ENCODE results near the gene XIRP2. TPM values are rescaled to one million over a fixed set of nuclear protein-coding genes. Genes with fewer than 3 reads are reported as not detected.

Gene XIRP2
- total and polyA plus RNA-seq, 2 of the 13 experiments (the other 11 are each of a cell fraction or from before 2014, with no cell fraction given), result 0.04 to 0.05 TPM

GRCh38 chr2:167103028-167103756 is 214.9 kb downstream of the XIRP2 start (continued):
- TF ChIP-seq, protein P1, sequence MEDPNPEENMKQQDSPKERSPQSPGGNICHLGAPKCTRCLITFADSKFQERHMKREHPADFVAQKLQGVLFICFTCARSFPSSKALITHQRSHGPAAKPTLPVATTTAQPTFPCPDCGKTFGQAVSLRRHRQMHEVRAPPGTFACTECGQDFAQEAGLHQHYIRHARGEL (CRISPR knock-in tag; IDR thresholded peaks at IDR 0.05), result no peak
- no peak for TF ChIP-seq MTF2 (CRISPR knock-in tag; IDR thresholded peaks at IDR 0.05; ENCODE audit: borderline replicate concordance)
- no peak for TF ChIP-seq ZSCAN31 (CRISPR knock-in tag; IDR thresholded peaks at IDR 0.05; ENCODE audit: low read depth)
- TF ChIP-seq RXRA (CRISPR knock-in tag; IDR thresholded peaks at IDR 0.05), result no peak
- TF ChIP-seq ZNF296 (CRISPR knock-in tag; conservative IDR thresholded peaks at IDR 0.05), result no peak
- TF ChIP-seq, protein P2, sequence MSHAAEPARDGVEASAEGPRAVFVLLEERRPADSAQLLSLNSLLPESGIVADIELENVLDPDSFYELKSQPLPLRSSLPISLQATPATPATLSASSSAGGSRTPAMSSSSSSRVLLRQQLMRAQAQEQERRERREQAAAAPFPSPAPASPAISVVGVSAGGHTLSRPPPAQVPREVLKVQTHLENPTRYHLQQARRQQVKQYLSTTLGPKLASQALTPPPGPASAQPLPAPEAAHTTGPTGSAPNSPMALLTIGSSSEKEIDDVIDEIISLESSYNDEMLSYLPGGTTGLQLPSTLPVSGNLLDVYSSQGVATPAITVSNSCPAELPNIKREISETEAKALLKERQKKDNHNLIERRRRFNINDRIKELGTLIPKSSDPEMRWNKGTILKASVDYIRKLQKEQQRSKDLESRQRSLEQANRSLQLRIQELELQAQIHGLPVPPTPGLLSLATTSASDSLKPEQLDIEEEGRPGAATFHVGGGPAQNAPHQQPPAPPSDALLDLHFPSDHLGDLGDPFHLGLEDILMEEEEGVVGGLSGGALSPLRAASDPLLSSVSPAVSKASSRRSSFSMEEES (CRISPR knock-in tag; IDR thresholded peaks at IDR 0.05), result peak; percentile 58
- TF ChIP-seq, protein P3, sequence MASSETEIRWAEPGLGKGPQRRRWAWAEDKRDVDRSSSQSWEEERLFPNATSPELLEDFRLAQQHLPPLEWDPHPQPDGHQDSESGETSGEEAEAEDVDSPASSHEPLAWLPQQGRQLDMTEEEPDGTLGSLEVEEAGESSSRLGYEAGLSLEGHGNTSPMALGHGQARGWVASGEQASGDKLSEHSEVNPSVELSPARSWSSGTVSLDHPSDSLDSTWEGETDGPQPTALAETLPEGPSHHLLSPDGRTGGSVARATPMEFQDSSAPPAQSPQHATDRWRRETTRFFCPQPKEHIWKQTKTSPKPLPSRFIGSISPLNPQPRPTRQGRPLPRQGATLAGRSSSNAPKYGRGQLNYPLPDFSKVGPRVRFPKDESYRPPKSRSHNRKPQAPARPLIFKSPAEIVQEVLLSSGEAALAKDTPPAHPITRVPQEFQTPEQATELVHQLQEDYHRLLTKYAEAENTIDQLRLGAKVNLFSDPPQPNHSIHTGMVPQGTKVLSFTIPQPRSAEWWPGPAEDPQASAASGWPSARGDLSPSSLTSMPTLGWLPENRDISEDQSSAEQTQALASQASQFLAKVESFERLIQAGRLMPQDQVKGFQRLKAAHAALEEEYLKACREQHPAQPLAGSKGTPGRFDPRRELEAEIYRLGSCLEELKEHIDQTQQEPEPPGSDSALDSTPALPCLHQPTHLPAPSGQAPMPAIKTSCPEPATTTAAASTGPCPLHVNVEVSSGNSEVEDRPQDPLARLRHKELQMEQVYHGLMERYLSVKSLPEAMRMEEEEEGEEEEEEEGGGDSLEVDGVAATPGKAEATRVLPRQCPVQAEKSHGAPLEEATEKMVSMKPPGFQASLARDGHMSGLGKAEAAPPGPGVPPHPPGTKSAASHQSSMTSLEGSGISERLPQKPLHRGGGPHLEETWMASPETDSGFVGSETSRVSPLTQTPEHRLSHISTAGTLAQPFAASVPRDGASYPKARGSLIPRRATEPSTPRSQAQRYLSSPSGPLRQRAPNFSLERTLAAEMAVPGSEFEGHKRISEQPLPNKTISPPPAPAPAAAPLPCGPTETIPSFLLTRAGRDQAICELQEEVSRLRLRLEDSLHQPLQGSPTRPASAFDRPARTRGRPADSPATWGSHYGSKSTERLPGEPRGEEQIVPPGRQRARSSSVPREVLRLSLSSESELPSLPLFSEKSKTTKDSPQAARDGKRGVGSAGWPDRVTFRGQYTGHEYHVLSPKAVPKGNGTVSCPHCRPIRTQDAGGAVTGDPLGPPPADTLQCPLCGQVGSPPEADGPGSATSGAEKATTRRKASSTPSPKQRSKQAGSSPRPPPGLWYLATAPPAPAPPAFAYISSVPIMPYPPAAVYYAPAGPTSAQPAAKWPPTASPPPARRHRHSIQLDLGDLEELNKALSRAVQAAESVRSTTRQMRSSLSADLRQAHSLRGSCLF (CRISPR knock-in tag; IDR thresholded peaks at IDR 0.05; ENCODE audit: borderline replicate concordance), result no peak
- TF ChIP-seq MYC (CRISPR knock-in tag; IDR thresholded peaks at IDR 0.05; ENCODE audit: borderline replicate concordance), result no peak
- TF ChIP-seq TCF7 (IDR thresholded peaks at IDR 0.05; ENCODE audit: low read depth), result peak; percentile 77
- TF ChIP-seq ZNF557 (CRISPR knock-in tag; IDR thresholded peaks at IDR 0.05), result 0 out of 2 replicates have a peak, but pooled peaks have one; percentile 35
- TF ChIP-seq TOE1 (CRISPR knock-in tag; IDR thresholded peaks at IDR 0.05), result no peak
- no peak for TF ChIP-seq HMGA1 (CRISPR knock-in tag; conservative IDR thresholded peaks at IDR 0.05)
- peak; percentile 80 for TF ChIP-seq KAT8 (CRISPR knock-in tag; IDR thresholded peaks at IDR 0.05)
- TF ChIP-seq, protein P4, sequence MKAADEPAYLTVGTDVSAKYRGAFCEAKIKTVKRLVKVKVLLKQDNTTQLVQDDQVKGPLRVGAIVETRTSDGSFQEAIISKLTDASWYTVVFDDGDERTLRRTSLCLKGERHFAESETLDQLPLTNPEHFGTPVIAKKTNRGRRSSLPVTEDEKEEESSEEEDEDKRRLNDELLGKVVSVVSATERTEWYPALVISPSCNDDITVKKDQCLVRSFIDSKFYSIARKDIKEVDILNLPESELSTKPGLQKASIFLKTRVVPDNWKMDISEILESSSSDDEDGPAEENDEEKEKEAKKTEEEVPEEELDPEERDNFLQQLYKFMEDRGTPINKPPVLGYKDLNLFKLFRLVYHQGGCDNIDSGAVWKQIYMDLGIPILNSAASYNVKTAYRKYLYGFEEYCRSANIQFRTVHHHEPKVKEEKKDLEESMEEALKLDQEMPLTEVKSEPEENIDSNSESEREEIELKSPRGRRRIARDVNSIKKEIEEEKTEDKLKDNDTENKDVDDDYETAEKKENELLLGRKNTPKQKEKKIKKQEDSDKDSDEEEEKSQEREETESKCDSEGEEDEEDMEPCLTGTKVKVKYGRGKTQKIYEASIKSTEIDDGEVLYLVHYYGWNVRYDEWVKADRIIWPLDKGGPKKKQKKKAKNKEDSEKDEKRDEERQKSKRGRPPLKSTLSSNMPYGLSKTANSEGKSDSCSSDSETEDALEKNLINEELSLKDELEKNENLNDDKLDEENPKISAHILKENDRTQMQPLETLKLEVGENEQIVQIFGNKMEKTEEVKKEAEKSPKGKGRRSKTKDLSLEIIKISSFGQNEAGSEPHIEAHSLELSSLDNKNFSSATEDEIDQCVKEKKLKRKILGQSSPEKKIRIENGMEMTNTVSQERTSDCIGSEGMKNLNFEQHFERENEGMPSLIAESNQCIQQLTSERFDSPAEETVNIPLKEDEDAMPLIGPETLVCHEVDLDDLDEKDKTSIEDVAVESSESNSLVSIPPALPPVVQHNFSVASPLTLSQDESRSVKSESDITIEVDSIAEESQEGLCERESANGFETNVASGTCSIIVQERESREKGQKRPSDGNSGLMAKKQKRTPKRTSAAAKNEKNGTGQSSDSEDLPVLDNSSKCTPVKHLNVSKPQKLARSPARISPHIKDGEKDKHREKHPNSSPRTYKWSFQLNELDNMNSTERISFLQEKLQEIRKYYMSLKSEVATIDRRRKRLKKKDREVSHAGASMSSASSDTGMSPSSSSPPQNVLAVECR (CRISPR knock-in tag; IDR thresholded peaks at IDR 0.05; ENCODE audit: borderline replicate concordance), result no peak
- peak; percentile 82 for TF ChIP-seq CREM (IDR thresholded peaks at IDR 0.05)
- TF ChIP-seq CREM (CRISPR knock-in tag; IDR thresholded peaks at IDR 0.05), result no peak
- no peak for TF ChIP-seq CREB3 (CRISPR knock-in tag; IDR thresholded peaks at IDR 0.05)
